ENCODE measurements around the gene ANO10. TPM values are rescaled to one million over a fixed set of nuclear protein-coding genes. Genes with fewer than 3 reads are reported as not detected.

ANO10 gene
- total and polyA plus RNA-seq, 4 donors = 33.7 to 44.2 (median 38.3) TPM

- no peaks in the 10 kb centered on the region for H3K27me3 ChIP-seq (ENCODE audit: control insufficient read depth, insufficient read depth, low read length)
- DNase-seq (ENCODE audit: low read depth in 4 of 6, low spot score in 6 of 6) = peak in 1 of 6 donors; percentile 13
- H3K4me1 ChIP-seq (ENCODE audit: control insufficient read depth, insufficient read depth, low read length) = peaks cover 6% of the 10 kb centered on the region
- H3K4me3 ChIP-seq (ENCODE audit: low read depth, low read length) = no peak overlapping the region
- H3K9me3 ChIP-seq (ENCODE audit: control insufficient read depth, insufficient read depth, low read length) = no peaks in the 10 kb centered on the region
- no CpG with 5 or more reads among the region's 2 CpGs for WGBS (ENCODE audit: insufficient coverage)
- no peaks in the 10 kb centered on the region for H3K36me3 ChIP-seq (ENCODE audit: control insufficient read depth, insufficient read depth, low read length)
- H3K27ac ChIP-seq (ENCODE audit: low read depth, low read length) = no peak overlapping the region
Observed at GRCh38 chr3:43378066-43378935, 243.5 kb downstream of the ANO10 start.

GRCh38 chr3:43373560-43373928, 248.3 kb downstream of the ANO10 start:
- H3K4me3 ChIP-seq (ENCODE audit: low read depth, low read length) = no peak overlapping the region
- no peak for DNase-seq (ENCODE audit: low read depth in 4 of 6, low spot score in 6 of 6)
- H3K27ac ChIP-seq (ENCODE audit: low read depth, low read length) = peak overlapping the region; percentile 45
- H3K36me3 ChIP-seq (ENCODE audit: control insufficient read depth, insufficient read depth, low read length) = peaks cover 3% of the 10 kb centered on the region
- peaks cover 17% of the 10 kb centered on the region for H3K4me1 ChIP-seq (ENCODE audit: control insufficient read depth, insufficient read depth, low read length)
- no peaks in the 10 kb centered on the region for H3K27me3 ChIP-seq (ENCODE audit: control insufficient read depth, insufficient read depth, low read length)
- H3K9me3 ChIP-seq (ENCODE audit: control insufficient read depth, insufficient read depth, low read length) = no peaks in the 10 kb centered on the region
- WGBS (ENCODE audit: insufficient coverage) = 75% methylated on average over 3 of the region's 3 CpGs

- H3K36me3 ChIP-seq (ENCODE audit: control insufficient read depth, insufficient read depth, low read length) = peaks cover 3% of the 10 kb centered on the region
- peak overlapping the region; percentile 45 for H3K27ac ChIP-seq (ENCODE audit: low read depth, low read length)
- no peak overlapping the region for H3K4me3 ChIP-seq (ENCODE audit: low read depth, low read length)
- H3K9me3 ChIP-seq (ENCODE audit: control insufficient read depth, insufficient read depth, low read length) = no peaks in the 10 kb centered on the region
- no peaks in the 10 kb centered on the region for H3K27me3 ChIP-seq (ENCODE audit: control insufficient read depth, insufficient read depth, low read length)
- peak in 3 of 6 donors; percentile 17 to 74 (median 72) for DNase-seq (ENCODE audit: low read depth in 4 of 6, low spot score in 6 of 6)
- 35% methylated on average over 6 of the region's 11 CpGs for WGBS (ENCODE audit: insufficient coverage)
- H3K4me1 ChIP-seq (ENCODE audit: control insufficient read depth, insufficient read depth, low read length) = peaks cover 17% of the 10 kb centered on the region
Observed at GRCh38 chr3:43372809-43373559, 248.8 kb downstream of the ANO10 start.

GRCh38 chr3:43372007-43372740, 249.6 kb downstream of the ANO10 start:
- Histone ChIP-seq H3K36me3 (ENCODE audit: control insufficient read depth, insufficient read depth, low read length) (peaks cover 3% of the 10 kb centered on the region), H3K9me3 (ENCODE audit: control insufficient read depth, insufficient read depth, low read length) (no peaks in the 10 kb centered on the region), H3K27me3 (ENCODE audit: control insufficient read depth, insufficient read depth, low read length) (no peaks in the 10 kb centered on the region), H3K4me1 (ENCODE audit: control insufficient read depth, insufficient read depth, low read length) (peaks cover 17% of the 10 kb centered on the region), H3K27ac (ENCODE audit: low read depth, low read length) (peak overlapping the region; percentile 8), H3K4me3 (ENCODE audit: low read depth, low read length) (no peak overlapping the region)
- WGBS (ENCODE audit: insufficient coverage) = 89% methylated on average over 8 of the region's 10 CpGs
- no peak for DNase-seq (ENCODE audit: low read depth in 4 of 6, low spot score in 6 of 6)

GRCh38 chr3:43371494-43371893, 250.3 kb downstream of the ANO10 start:
- peaks cover 17% of the 10 kb centered on the region for H3K4me1 ChIP-seq (ENCODE audit: control insufficient read depth, insufficient read depth, low read length)
- H3K27ac ChIP-seq (ENCODE audit: low read depth, low read length) = no peak overlapping the region
- no peak overlapping the region for H3K4me3 ChIP-seq (ENCODE audit: low read depth, low read length)
- H3K36me3 ChIP-seq (ENCODE audit: control insufficient read depth, insufficient read depth, low read length) = peaks cover 9% of the 10 kb centered on the region
- no CpG with 5 or more reads among the region's 3 CpGs for WGBS (ENCODE audit: insufficient coverage)
- DNase-seq (ENCODE audit: low read depth in 4 of 6, low spot score in 6 of 6) = no peak
- no peaks in the 10 kb centered on the region for H3K9me3 ChIP-seq (ENCODE audit: control insufficient read depth, insufficient read depth, low read length)
- H3K27me3 ChIP-seq (ENCODE audit: control insufficient read depth, insufficient read depth, low read length) = no peaks in the 10 kb centered on the region

GRCh38 chr3:43370293-43370980, 251.4 kb downstream of the ANO10 start:
- Histone ChIP-seq H3K4me1 (ENCODE audit: control insufficient read depth, insufficient read depth, low read length) (peaks cover 17% of the 10 kb centered on the region), H3K4me3 (ENCODE audit: low read depth, low read length) (no peak overlapping the region), H3K9me3 (ENCODE audit: control insufficient read depth, insufficient read depth, low read length) (no peaks in the 10 kb centered on the region), H3K27me3 (ENCODE audit: control insufficient read depth, insufficient read depth, low read length) (no peaks in the 10 kb centered on the region), H3K36me3 (ENCODE audit: control insufficient read depth, insufficient read depth, low read length) (peaks cover 18% of the 10 kb centered on the region), H3K27ac (ENCODE audit: low read depth, low read length) (no peak overlapping the region)
- DNase-seq (ENCODE audit: low read depth in 4 of 6, low spot score in 6 of 6) = no peak
- 89% methylated on average over 3 of the region's 6 CpGs for WGBS (ENCODE audit: insufficient coverage)

- 91% methylated on average over 5 of the region's 8 CpGs for whole genome bisulfite sequencing (ENCODE audit: insufficient coverage)
- no peaks in the 10 kb centered on the region for H3K27me3 ChIP-seq (ENCODE audit: control insufficient read depth, insufficient read depth, low read length)
- no peaks in the 10 kb centered on the region for H3K9me3 ChIP-seq (ENCODE audit: control insufficient read depth, insufficient read depth, low read length)
- no peak overlapping the region for H3K27ac ChIP-seq (ENCODE audit: low read depth, low read length)
- peaks cover 17% of the 10 kb centered on the region for H3K4me1 ChIP-seq (ENCODE audit: control insufficient read depth, insufficient read depth, low read length)
- peaks cover 25% of the 10 kb centered on the region for H3K36me3 ChIP-seq (ENCODE audit: control insufficient read depth, insufficient read depth, low read length)
- no peak for DNase-seq (ENCODE audit: low read depth in 4 of 6, low spot score in 6 of 6)
- H3K4me3 ChIP-seq (ENCODE audit: low read depth, low read length) = no peak overlapping the region
Observed at GRCh38 chr3:43369404-43370292, 252.2 kb downstream of the ANO10 start.

- no peak overlapping the region for H3K4me3 ChIP-seq (ENCODE audit: low read depth, low read length)
- no peak for DNase-seq (ENCODE audit: low read depth in 4 of 6, low spot score in 6 of 6)
- WGBS (ENCODE audit: insufficient coverage) = 92% methylated on average over 9 of the region's 9 CpGs
- no peaks in the 10 kb centered on the region for H3K9me3 ChIP-seq (ENCODE audit: control insufficient read depth, insufficient read depth, low read length)
- no peak overlapping the region for H3K27ac ChIP-seq (ENCODE audit: low read depth, low read length)
- peaks cover 5% of the 10 kb centered on the region for H3K4me1 ChIP-seq (ENCODE audit: control insufficient read depth, insufficient read depth, low read length)
- no peaks in the 10 kb centered on the region for H3K27me3 ChIP-seq (ENCODE audit: control insufficient read depth, insufficient read depth, low read length)
- peaks cover 39% of the 10 kb centered on the region for H3K36me3 ChIP-seq (ENCODE audit: control insufficient read depth, insufficient read depth, low read length)
Observed at GRCh38 chr3:43366885-43367284, 254.9 kb downstream of the ANO10 start.

Measured in spinal cord (tissue), 10 donors.